ENCODE measurements around the gene C1orf35.

C1orf35 gene

DNA sequence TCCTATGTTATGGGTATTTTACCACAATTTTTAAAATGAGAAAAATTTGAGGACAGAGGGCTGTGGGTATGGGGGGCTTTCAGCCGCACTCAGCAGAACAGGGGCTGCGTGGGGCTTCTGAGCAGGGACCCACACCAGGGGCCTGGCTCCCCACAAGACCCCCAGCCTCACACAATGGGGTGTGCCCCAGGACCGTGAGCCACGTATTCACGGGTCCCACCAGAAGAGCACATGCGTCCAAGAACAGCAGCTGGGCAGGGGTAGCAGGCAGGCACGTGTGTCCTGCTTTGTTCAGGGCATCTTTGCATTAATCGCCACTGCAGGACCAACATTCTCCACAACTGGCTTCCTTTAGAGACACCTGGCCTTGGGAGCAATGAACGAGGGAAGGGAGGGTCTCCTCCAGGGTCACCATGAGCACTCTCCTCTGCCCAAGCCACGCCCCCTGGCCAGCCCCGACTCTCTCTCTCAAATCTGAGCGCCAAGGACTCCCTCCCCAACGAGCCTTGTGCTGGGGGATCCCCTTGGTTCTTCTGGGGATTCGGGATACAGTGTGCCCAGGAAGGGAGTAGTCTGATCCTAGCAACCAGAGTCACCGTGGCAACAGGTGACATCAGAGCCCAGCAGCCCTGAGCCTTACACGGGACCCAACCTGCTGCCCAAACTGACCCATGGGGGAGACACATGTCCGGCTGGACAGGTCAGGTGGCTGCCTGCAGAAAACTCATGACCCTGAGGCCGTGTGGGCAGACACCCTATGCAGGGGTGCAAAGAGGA lies 28.0 kb downstream of the C1orf35 start:
- in situ Hi-C loops (cut with MboI; ENCODE audit: low pct_unique_long_range_greater_than_20kb, low sequenced_read_pairs, unreplicated experiment) = no loop called here
- DNase-seq (ENCODE audit: low spot score) = no peak
- TF ChIP-seq, protein P1, sequence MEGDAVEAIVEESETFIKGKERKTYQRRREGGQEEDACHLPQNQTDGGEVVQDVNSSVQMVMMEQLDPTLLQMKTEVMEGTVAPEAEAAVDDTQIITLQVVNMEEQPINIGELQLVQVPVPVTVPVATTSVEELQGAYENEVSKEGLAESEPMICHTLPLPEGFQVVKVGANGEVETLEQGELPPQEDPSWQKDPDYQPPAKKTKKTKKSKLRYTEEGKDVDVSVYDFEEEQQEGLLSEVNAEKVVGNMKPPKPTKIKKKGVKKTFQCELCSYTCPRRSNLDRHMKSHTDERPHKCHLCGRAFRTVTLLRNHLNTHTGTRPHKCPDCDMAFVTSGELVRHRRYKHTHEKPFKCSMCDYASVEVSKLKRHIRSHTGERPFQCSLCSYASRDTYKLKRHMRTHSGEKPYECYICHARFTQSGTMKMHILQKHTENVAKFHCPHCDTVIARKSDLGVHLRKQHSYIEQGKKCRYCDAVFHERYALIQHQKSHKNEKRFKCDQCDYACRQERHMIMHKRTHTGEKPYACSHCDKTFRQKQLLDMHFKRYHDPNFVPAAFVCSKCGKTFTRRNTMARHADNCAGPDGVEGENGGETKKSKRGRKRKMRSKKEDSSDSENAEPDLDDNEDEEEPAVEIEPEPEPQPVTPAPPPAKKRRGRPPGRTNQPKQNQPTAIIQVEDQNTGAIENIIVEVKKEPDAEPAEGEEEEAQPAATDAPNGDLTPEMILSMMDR (IDR thresholded peaks at IDR 0.05; ENCODE audit: extremely low read depth, insufficient read depth, missing control alignments) = no peak

DNA sequence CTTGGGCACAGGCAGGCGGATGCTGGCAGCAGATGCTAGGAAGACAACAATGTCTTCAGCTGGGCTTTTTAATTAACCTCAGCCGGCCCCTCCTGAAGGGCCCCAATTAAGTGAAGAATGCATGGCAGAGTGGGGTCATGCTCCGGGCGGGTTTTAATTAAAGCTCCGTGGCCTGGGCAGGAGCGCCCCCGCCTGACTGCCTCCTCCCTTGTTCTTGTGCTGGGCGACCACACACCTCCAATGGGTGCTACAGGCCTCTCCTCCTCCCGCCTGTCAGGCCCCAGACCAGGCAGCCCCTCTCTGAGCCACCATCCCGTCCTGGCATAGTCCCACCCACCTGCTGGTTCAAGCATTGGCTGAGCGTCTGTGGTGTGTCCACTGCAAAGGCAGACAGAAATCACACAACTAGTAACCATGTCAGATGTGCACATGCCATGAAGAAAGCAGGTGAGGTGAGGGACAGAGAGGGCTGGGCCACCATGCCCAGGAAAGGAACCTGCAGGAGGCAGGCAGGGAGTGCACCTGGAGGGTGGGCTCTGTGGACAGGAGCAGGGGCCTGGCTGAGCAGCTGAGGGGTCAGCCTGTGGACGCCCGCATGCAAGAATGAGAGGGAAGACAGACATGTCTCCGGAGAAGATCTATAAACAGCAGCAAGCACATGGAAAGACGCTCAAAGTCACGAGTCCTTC lies 29.1 kb downstream of the C1orf35 start:
- DNase-seq (ENCODE audit: low spot score) = no peak
- TF ChIP-seq, protein P1 (IDR thresholded peaks at IDR 0.05; ENCODE audit: extremely low read depth, insufficient read depth, missing control alignments) = peak; percentile 34
- in situ Hi-C loops (cut with MboI; ENCODE audit: low pct_unique_long_range_greater_than_20kb, low sequenced_read_pairs, unreplicated experiment) = no loop called here

DNA sequence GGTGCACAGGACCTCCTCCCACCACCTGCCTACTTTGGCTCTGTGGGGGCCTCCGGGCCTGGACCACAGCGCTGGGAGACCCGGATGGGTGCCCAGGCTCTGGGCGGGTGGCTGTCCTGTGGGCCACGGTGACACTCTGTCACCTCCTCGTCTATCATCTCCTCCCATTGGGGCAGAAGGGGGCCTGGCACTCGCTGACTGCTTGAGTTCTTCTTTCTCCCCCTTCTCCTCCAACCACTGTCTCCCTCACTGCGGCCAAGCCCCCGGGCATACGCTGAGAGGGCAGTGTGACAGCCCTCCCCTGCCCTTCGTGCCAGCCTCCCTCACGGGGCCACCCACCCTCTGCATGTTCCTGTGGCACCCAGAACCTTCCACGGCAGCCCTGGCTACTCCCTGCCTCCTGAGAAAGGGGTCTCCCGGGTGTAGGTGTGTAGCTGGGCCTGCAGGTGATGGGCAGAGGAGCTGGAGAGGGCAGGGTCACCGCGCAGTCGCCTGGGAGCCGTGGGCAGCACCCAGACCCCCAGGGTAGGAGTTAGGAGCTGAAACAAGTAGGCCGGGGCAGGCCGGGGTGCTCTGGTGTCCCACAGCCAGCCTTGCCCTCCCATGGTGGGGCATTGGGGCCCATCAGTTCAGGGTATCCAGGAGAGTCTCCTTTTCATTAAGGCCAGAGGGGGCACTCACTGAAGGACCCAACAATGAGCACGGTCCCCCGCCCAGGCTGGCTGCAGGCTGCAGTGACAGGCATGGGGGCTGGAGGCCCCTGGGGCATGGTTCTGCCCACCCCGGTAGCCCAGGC lies 29.9 kb downstream of the C1orf35 start:
- TF ChIP-seq, protein P1 (IDR thresholded peaks at IDR 0.05; ENCODE audit: extremely low read depth, insufficient read depth, missing control alignments) = no peak
- in situ Hi-C loops (cut with MboI; ENCODE audit: low pct_unique_long_range_greater_than_20kb, low sequenced_read_pairs, unreplicated experiment) = no loop called here
- DNase-seq (ENCODE audit: low spot score) = no peak

DNA sequence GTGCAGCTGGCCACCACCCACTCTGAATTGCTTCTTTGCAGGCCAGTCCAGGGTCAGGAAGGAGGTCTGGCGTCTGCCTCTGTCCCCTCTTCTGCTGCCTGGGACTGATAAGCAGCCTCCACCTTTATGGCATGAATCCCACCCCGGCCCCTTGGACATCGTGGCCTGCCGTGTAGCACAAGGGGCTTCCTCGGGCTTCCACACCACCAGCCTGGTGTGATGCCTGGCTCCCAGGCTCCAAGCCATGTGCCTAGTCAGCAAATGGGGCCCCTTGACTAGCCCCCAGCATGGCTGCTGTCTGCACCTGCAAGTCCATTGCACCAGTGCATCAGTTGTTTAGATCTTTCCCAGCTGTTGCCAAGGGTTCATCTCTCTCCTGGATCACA lies 30.5 kb downstream of the C1orf35 start:
- DNase-seq (ENCODE audit: low spot score) = no peak
- in situ Hi-C loops (cut with MboI; ENCODE audit: low pct_unique_long_range_greater_than_20kb, low sequenced_read_pairs, unreplicated experiment) = no loop called here
- TF ChIP-seq, protein P1 (IDR thresholded peaks at IDR 0.05; ENCODE audit: extremely low read depth, insufficient read depth, missing control alignments) = no peak

DNA sequence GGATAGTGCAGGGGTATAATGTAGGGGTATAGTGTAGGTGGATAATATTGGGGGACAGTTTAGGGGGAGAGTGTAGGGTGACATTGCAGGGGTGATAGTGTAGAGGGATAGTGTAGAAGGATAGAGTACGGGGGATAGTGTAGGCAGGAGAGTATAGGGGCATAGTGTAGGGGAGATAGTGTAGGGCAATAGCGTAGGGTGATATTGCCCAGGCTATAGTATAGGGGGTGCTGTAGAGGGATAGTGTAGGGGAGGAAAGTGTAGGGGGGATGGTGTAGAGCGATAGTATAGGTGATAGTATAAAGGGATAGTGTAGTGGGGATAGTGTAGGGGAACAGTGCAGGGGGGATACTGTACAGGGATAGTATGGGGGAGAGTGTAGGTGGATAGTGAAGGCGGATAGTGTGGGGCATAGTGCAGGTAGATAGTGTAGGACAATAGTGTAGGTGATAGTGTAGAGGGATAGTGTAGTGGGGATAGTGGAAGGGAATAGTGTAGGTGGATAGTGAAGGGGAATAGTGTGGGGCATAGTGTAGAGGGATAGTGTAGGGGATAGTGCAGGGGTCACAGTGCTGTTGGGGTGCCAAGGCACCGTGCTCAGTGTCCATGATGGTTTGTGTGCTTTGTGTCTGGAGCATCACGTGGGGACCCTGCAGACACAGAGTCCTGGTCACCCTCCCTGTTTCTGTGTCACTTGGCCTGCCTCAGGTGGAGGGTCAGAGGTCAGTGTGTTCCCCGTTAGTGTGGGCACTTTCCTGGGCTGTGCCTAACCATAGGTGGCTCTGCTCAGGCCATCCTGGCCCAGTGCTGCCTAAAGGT lies 31.1 kb downstream of the C1orf35 start:
- TF ChIP-seq, protein P1 (IDR thresholded peaks at IDR 0.05; ENCODE audit: extremely low read depth, insufficient read depth, missing control alignments) = no peak
- in situ Hi-C loops (cut with MboI; ENCODE audit: low pct_unique_long_range_greater_than_20kb, low sequenced_read_pairs, unreplicated experiment) = no loop called here
- no peak for DNase-seq (ENCODE audit: low spot score)

DNA sequence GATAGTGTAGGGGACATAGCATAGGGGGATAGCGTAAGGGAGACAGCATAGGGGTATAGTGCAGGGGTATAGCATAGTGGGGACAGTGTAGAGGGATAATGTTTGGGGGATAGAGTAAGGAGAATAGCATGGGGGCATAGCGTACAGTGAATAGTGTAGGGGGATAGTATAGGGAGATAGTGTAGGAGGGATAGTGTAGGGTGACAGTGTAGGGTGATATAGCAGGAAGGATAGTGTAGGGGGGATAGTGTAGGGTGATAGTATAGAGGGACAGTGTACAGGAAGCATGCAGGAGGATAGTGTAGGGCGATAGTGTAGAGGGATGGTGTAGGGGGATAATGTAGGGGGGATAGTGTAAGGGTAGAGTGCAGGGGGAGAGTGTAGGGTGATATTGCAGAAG lies 32.3 kb downstream of the C1orf35 start:
- in situ Hi-C loops (cut with MboI; ENCODE audit: low pct_unique_long_range_greater_than_20kb, low sequenced_read_pairs, unreplicated experiment) = no loop called here
- no peak for DNase-seq (ENCODE audit: low spot score)
- TF ChIP-seq, protein P1 (IDR thresholded peaks at IDR 0.05; ENCODE audit: extremely low read depth, insufficient read depth, missing control alignments) = no peak

Data from GM13977 (cell line).